A549 (cell line): ENCODE results near the gene TUT4. TPM values are rescaled to one million over a fixed set of nuclear protein-coding genes. Genes with fewer than 3 reads are reported as not detected.

Source experiments
- ATAC-seq, 2 experiments: fragments of 200-7000 bp in 1 of 2; fragments of >200 bp in 1 of 2; cut with Nextera tagmentation in 1 of 2; cut with Tn5 transposase in 1 of 2; 3 replicates each; pipeline versions ENCODE4 v1.8.0 to v1.9.1; 2018 to 2020; ENCODE audit warnings: mild to moderate bottlenecking in 1 of 2, moderate library complexity in 1 of 2
- CTCF ChIA-PET: fragments of 300-600 bp; sonication (Branson Sonifier 250); formaldehyde crosslinking; extraction: SDS; loops from one replicate; lab custom pipeline; 2021; ENCODE audit warnings: antibody characterized with exemption, inconsistent platforms; lab: Yijun Ruan, JAX
- POLR2A ChIA-PET: fragments of 350-600 bp; formaldehyde crosslinking; extraction: SDS; loops from one replicate; lab custom pipeline; 2021; ENCODE audit warnings: antibody characterized with exemption, inconsistent platforms; lab: Yijun Ruan, JAX
- DNase-seq, 2 experiments: peaks; one replicate each; pipeline versions ENCODE4 v3.0.0 to v3.0.0-alpha.2; 2011 to 2016; ENCODE audit warnings: low read depth in 1 of 2, low spot score in 1 of 2
- FAIRE-seq: peaks from 2 replicates; lab custom pipeline; 2011; peaks lifted over from hg19 to GRCh38; lab: Jason Lieb, UNC
- H3K27ac ChIP-seq, 2 experiments: fragments of >200 bp; sonication (Bioruptor Twin); formaldehyde crosslinking; 3 replicates each; pipeline ENCODE4 v1.5.1; 2016 to 2017
- H3K4me1 ChIP-seq: fragments of >200 bp; sonication (Bioruptor Twin); formaldehyde crosslinking; 3 replicates; pipeline ENCODE4 v1.6.1; 2016
- H3K4me2 ChIP-seq: fragments of >200 bp; sonication (Bioruptor Twin); formaldehyde crosslinking; 3 replicates; pipeline ENCODE4 v1.6.1; 2016
- H3K4me3 ChIP-seq: fragments of >200 bp; sonication (Bioruptor Twin); formaldehyde crosslinking; 3 replicates; pipeline ENCODE4 v1.5.1; 2016
- H3K9me3 ChIP-seq: fragments of >200 bp; sonication (Bioruptor Twin); formaldehyde crosslinking; 3 replicates; pipeline ENCODE4 v1.6.1; 2016
- BCL3 ChIP-seq: fragments of >200 bp; sonication (Bioruptor Twin); formaldehyde crosslinking; IDR thresholded peaks from 3 replicates; pipeline ENCODE4 v1.6.1; 2016
- BHLHE40 ChIP-seq: IDR thresholded peaks from 2 replicates; pipeline ENCODE4 v1.6.1; 2012; ENCODE audit warnings: low read depth, low read length, inconsistent platforms
- CBX2 ChIP-seq: fragments of 200-600 bp; sonication (generic); IDR thresholded peaks from 2 replicates; pipeline ENCODE4 v1.6.1; 2016; ENCODE audit warnings: low read depth, mild to moderate bottlenecking, borderline replicate concordance
- CEBPB ChIP-seq, 2 experiments: fragments of >200 bp in 1 of 2; sonication (Bioruptor Twin) in 1 of 2; formaldehyde crosslinking in 1 of 2; IDR thresholded peaks; 2 replicates each; pipeline ENCODE4 v1.6.1; 2012 to 2016
- CTCF ChIP-seq: fragments of >200 bp; sonication (Bioruptor Twin); formaldehyde crosslinking; IDR thresholded peaks from 3 replicates; pipeline ENCODE4 v1.5.1; 2016
- EHMT2 ChIP-seq: fragments of 200-600 bp; sonication (generic); IDR thresholded peaks from 2 replicates; pipeline ENCODE4 v1.6.1; 2016; ENCODE audit warnings: antibody characterized with exemption, low read depth, mild to moderate bottlenecking, moderate library complexity
- ELK1 ChIP-seq: fragments of 150-350 bp; IDR thresholded peaks from 2 replicates; pipeline ENCODE4 v1.6.1; 2014; ENCODE audit warnings: low read depth, mild to moderate bottlenecking, low read length
- FOSB ChIP-seq: fragments of 250-450 bp; sonication (Bioruptor Pico); IDR thresholded peaks from 2 replicates; pipeline ENCODE4 v1.5.0; 2020; ENCODE audit warnings: mild to moderate bottlenecking, moderate library complexity
- FOXS1 ChIP-seq: fragments of 250-450 bp; sonication (Bioruptor Pico); IDR thresholded peaks from 2 replicates; pipeline ENCODE4 v1.5.0; 2020; ENCODE audit warnings: mild to moderate bottlenecking, moderate library complexity
- GATA3 ChIP-seq: IDR thresholded peaks from 2 replicates; pipeline ENCODE4 v1.6.1; 2012; ENCODE audit warnings: borderline replicate concordance
- HDAC2 ChIP-seq: fragments of 200-600 bp; sonication (generic); IDR thresholded peaks from 2 replicates; pipeline ENCODE4 v1.6.1; 2016
- HMGXB4 ChIP-seq: fragments of 250-450 bp; sonication (Bioruptor Pico); IDR thresholded peaks from 2 replicates; pipeline ENCODE4 v1.5.0; 2021; ENCODE audit warnings: mild to moderate bottlenecking, moderate library complexity, borderline replicate concordance
- HOXA7 ChIP-seq: fragments of 250-450 bp; sonication (Bioruptor Pico); IDR thresholded peaks from 2 replicates; pipeline ENCODE4 v1.5.0; 2020; ENCODE audit warnings: mild to moderate bottlenecking, moderate library complexity
- HOXB5 ChIP-seq: fragments of 250-450 bp; sonication (Bioruptor Pico); IDR thresholded peaks from 2 replicates; pipeline ENCODE4 v1.5.0; 2020; ENCODE audit warnings: mild to moderate bottlenecking, moderate library complexity
- JUN ChIP-seq, 2 experiments: fragments of >200 bp; sonication (Bioruptor Twin); formaldehyde crosslinking; IDR thresholded peaks; 2 replicates in 1 of 2; 3 replicates in 1 of 2; pipeline ENCODE4 v1.6.1; 2016 to 2017
- JUNB ChIP-seq: fragments of >200 bp; sonication (Bioruptor Twin); formaldehyde crosslinking; IDR thresholded peaks from 2 replicates; pipeline ENCODE4 v1.6.1; 2016
- KDM5A ChIP-seq: fragments of 200-600 bp; sonication (generic); IDR thresholded peaks from 2 replicates; pipeline ENCODE4 v1.6.1; 2016; ENCODE audit warnings: antibody characterized with exemption, mild to moderate bottlenecking
- POLR2A ChIP-seq: IDR thresholded peaks from 2 replicates; pipeline ENCODE4 v1.6.1; 2012; ENCODE audit warnings: mild to moderate bottlenecking, low read length
- POLR2AphosphoS2 ChIP-seq: conservative IDR thresholded peaks from 2 replicates; pipeline ENCODE4 v1.6.1; 2012; ENCODE audit warnings: low read length, improper control_type of control experiment, inconsistent platforms
- RAD21 ChIP-seq, 2 experiments: fragments of >200 bp in 1 of 2; sonication (Bioruptor Twin) in 1 of 2; formaldehyde crosslinking in 1 of 2; IDR thresholded peaks in 1 of 2; conservative IDR thresholded peaks in 1 of 2; 2 replicates in 1 of 2; 3 replicates in 1 of 2; pipeline ENCODE4 v1.6.1; 2012 to 2018; ENCODE audit warnings: inconsistent platforms in 1 of 2
- RCOR1 ChIP-seq: fragments of 150-350 bp; IDR thresholded peaks from 2 replicates; pipeline ENCODE4 v1.6.1; 2014; ENCODE audit warnings: antibody characterized with exemption, low read length, low read depth
- RNF2 ChIP-seq: fragments of 200-600 bp; sonication (generic); IDR thresholded peaks from 2 replicates; pipeline ENCODE4 v1.6.1; 2016; ENCODE audit warnings: low read depth, mild to moderate bottlenecking, antibody characterized with exemption, moderate library complexity, borderline replicate concordance
- SREBF2 ChIP-seq: fragments of 450-650 bp; IDR thresholded peaks from 2 replicates; pipeline ENCODE4 v1.6.1; 2014; ENCODE audit warnings: mild to moderate bottlenecking, moderate library complexity
- WGBS: methylation state at CpG from one replicate; pipeline ENCODE4 v1.1.6; 2017; ENCODE audit errors: missing lambda C conversion rate; 5-methylcytosine and 5-hydroxymethylcytosine counted together
- polyA plus RNA-seq, 4 experiments: library from polyadenylated mRNA; depleted of rRNA in 3 of 4; stranded (reverse); fragments of >200 nt; fragmentation: RNase III in 1 of 4; extraction: RNeasy Plus Mini Kit Qiagen cat#74134 plus additional on column Dnase treatment in 1 of 4; gene quantifications; 2 replicates in 3 of 4; 3 replicates in 1 of 4; pipeline ENCODE4 v1.2.3, GENCODE V29; 2011 to 2017

Gene TUT4
- polyA plus RNA-seq, 2 of the 4 experiments (the other 2 are of a cell fraction), result 25.3 to 34.1 TPM

GRCh38 chr1:52461821-52462220 lies 91.1 kb downstream of the TUT4 start:
- H3K4me2 ChIP-seq, result no peak overlapping the region
- WGBS, result 100% methylated on average over 1 of the region's 1 CpG
- POLR2A ChIA-PET, result no interaction called here
- H3K9me3 ChIP-seq, result no peaks in the 10 kb centered on the region
- no peak for FAIRE-seq
- H3K4me3 ChIP-seq, result no peak overlapping the region
- ATAC-seq, result no peak
- CTCF ChIA-PET, result interaction anchor here (0.6 kb wide), 1 partner anchor 29 kb away, joined by 3 read pairs; no protein-coding TSS in a partner anchor
- H3K4me1 ChIP-seq, result peaks cover 11% of the 10 kb centered on the region; the same call in 2 of the 3 replicates
- TF ChIP-seq BCL3 (no peak), EHMT2 (no peak), POLR2AphosphoS2 (no peak), CEBPB (IDR thresholded peaks at IDR 0.05) (no peak), CBX2 (no peak), CTCF (no peak), FOSB (no peak), POLR2A (no peak), FOXS1 (CRISPR knock-in tag) (no peak), KDM5A (no peak)
- H3K27ac ChIP-seq, result no peak overlapping the region
- DNase-seq, result no peak

- TF ChIP-seq RCOR1, result no peak
- TF ChIP-seq HDAC2, result no peak
- no peak for TF ChIP-seq GATA3
- no peak for TF ChIP-seq ELK1
- TF ChIP-seq HOXA7, result no peak
- no peak for TF ChIP-seq SREBF2
- TF ChIP-seq HMGXB4 (CRISPR knock-in tag), result no peak
- no peak for TF ChIP-seq RAD21 (conservative IDR thresholded peaks at IDR 0.05 in 1 of 2, IDR thresholded peaks at IDR 0.05 in 1 of 2)
- TF ChIP-seq JUN (IDR thresholded peaks at IDR 0.05), result no peak
- no peak for TF ChIP-seq RNF2
- no peak for TF ChIP-seq HOXB5 (CRISPR knock-in tag)
- TF ChIP-seq BHLHE40, result no peak
- TF ChIP-seq JUNB, result no peak
- TF ChIP-seq POLR2AphosphoS2, result no peak
- 73% methylated on average over 1 of the region's 1 CpG for WGBS
- peaks cover 11% of the 10 kb centered on the region; the same call in 2 of the 3 replicates for H3K4me1 ChIP-seq
- H3K4me3 ChIP-seq, result no peak overlapping the region
- H3K27ac ChIP-seq, result no peak overlapping the region
- FAIRE-seq, result no peak
- CTCF ChIA-PET, result interaction anchor here (1.5 kb wide), 1 partner anchor 88 kb away, joined by 3 read pairs; no protein-coding TSS in a partner anchor
- 0 out of 3 replicates have a peak overlapping the region, but pooled peaks have one; percentile 8 for H3K4me2 ChIP-seq
- no peak for ATAC-seq
- peak in 1 of 2 experiments; percentile 25 for DNase-seq
- no peaks in the 10 kb centered on the region for H3K9me3 ChIP-seq
- POLR2A ChIA-PET, result no interaction called here
Observed at GRCh38 chr1:52460694-52461093, 92.2 kb downstream of the TUT4 start.
